Neural cell (in vitro differentiated cells): ENCODE results near the gene MTHFD1.

Experiments used
- EP300 ChIP-seq: fragments of 450-650 bp; conservative IDR thresholded peaks from 2 replicates; pipeline ENCODE4 v1.6.1; 2014; ENCODE audit warnings: antibody characterized with exemption, mild to moderate bottlenecking, moderate library complexity; ENCODE audit not compliant: poor library complexity, severe bottlenecking
- POLR2AphosphoS5 ChIP-seq: IDR thresholded peaks from 2 replicates; pipeline ENCODE4 v1.6.1; 2012
- TF ChIP-seq, protein P1 (sequence below): fragments of 450-650 bp; IDR thresholded peaks from 2 replicates; pipeline ENCODE4 v1.5.1; 2014; ENCODE audit warnings: antibody characterized with exemption, mild to moderate bottlenecking, moderate library complexity; ENCODE audit not compliant: poor library complexity, severe bottlenecking

DNA sequence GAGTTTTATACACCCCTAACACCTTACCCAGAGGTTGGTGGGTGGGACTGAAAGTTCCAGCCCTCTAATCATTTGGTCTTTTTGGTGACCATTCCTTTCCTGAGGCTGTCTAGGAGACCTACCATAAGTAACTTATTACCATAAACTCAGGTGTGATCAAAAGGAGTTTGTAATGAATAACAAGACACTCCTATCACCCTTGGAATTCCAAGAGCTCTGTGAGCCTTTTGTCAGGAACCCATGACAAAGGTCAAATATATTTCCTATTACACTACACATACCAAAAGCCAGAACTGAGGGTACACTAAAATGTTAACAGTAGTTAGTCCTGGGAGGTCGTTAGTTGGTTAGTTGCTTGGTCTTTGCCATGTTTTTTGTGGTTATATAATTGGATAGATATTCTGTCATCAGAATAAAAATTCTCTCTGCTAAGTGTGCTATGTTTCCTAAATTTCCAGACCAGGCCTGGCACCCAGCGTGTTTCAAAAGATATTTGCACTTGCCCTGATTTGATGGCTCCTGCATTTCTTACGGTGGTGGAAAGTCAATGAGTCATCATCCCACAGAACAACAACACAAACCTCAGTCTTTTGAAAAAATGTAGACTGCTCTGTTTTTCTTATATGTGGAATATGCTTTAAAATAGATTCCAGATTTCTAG lies 50.2 kb downstream of the MTHFD1 start:
- TF ChIP-seq, protein P1, sequence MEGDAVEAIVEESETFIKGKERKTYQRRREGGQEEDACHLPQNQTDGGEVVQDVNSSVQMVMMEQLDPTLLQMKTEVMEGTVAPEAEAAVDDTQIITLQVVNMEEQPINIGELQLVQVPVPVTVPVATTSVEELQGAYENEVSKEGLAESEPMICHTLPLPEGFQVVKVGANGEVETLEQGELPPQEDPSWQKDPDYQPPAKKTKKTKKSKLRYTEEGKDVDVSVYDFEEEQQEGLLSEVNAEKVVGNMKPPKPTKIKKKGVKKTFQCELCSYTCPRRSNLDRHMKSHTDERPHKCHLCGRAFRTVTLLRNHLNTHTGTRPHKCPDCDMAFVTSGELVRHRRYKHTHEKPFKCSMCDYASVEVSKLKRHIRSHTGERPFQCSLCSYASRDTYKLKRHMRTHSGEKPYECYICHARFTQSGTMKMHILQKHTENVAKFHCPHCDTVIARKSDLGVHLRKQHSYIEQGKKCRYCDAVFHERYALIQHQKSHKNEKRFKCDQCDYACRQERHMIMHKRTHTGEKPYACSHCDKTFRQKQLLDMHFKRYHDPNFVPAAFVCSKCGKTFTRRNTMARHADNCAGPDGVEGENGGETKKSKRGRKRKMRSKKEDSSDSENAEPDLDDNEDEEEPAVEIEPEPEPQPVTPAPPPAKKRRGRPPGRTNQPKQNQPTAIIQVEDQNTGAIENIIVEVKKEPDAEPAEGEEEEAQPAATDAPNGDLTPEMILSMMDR: no peak
- TF ChIP-seq EP300 (no peak), POLR2AphosphoS5 (no peak)
